Measurements from ENCODE around the gene P2RY12.
A peak's percentile ranks its signal among the peaks of the same experiment; 100 is the strongest.

The P2RY12 gene

DNA sequence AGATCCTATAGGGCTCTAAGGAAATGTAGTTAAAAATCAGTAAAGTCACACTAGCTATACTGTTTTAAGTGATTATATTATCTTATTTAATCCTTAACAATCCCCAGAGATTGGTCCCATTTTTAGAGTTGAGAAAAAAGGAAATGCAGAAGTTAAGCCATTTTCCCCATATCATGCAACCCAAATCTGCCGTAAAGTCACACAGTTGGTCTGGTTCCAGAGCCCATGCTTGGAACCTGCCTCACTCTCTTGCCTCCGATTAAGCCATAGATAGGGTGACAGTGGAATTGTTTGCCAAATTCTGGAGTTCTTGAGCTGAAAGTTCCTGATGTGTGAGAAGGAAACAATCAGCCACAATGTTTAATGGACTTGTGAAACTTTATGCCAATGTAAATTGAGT is 52.9 kb downstream of the P2RY12 start:
- no peak for DNase-seq

DNA sequence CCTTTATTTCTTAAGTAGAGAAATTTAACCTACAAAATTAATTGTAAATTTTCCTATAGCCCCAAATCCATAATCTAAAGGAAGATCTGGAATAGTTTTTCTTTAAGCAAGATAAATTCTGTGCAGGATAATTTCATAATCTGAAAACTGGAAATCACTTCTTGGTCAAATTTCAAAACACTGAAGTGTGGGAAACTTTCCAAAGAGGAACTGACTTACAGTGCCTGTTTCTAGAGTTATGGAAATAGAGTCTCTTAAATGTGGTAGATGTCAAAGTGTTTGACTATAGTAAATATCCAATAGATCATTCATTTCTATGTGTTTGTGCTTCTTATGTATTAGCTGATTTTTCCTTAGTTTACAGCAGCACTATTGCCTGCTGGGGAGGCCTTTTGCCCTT is 53.7 kb downstream of the P2RY12 start:
- DNase-seq = no peak

DNA sequence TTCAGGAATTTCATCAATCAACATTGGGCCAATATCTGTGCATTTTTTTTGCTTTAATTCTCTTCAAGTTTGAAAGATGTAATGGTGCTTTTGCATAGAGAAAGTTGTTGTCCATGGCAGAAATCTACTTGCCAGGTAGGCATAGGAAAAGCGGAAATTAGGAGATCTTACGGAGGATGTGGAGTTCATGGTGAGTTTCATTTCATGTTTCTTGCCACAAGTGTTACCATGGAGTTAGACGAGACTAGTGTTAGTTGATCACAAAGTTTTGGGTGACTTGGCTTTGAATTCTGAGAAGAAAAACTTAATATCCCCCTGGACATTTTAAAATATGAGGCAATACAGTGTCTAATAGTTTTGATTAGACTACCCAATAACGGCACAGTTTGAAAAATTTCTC is 54.2 kb downstream of the P2RY12 start:
- no peak for DNase-seq

DNA sequence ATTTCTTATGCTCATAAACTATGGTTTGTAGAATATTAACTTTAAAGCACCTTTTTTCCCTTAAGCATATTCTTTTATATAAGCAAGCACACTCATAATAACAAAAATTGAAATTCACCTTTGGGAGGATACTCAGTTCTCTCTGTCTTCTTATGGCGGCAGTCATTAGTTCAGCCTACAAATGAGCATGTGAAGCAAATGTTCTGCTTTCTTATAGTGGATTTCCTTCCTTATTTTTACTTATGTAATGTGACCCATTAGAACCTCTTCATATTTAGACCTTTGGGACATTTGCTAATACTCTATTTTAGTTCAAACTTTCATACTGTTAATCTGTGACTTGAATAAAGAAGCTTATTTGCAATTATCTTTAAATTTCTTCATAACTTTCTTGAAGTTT is 55.2 kb downstream of the P2RY12 start, which contains the start of gene P2RY13:
TSS of gene P2RY13 (minus strand) at position 187 of the 400 bp plus-strand sequence. CDS start at position 166, 21 bp downstream.
- DNase-seq = no peak

DNA sequence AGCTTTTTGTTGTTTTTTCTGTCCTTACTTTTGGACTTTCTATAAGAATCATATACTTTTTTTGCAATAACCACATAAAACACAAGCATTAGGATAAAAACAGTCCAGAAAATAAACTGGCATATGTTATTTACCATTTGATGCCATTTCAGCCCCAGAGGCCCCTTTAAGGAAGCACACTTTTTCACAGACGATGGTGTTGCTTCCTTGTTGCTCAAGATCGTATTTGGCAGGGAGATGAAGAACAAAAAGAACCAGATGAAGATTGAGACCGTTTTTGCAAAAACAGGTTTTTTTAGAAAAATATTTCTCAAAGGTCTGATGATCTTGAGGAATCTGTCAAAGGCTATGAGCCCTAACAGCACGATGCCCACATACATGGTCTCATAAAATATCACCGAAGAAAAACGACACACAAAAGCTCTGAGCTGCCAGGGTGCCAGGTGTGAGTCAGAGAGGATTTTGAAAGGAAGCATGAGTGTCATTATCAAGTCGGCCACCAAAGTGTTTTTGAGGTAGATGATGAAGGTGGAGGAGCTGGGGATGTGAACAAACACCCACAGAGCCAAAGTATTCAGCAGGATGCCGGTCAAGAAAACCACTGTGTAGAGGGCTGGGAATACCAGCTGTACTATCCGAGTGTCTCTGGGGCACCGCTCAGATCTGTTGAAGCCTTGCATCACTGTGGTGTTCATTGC is 56.1 kb downstream of the P2RY12 start:
- DNase-seq = no peak

DNA sequence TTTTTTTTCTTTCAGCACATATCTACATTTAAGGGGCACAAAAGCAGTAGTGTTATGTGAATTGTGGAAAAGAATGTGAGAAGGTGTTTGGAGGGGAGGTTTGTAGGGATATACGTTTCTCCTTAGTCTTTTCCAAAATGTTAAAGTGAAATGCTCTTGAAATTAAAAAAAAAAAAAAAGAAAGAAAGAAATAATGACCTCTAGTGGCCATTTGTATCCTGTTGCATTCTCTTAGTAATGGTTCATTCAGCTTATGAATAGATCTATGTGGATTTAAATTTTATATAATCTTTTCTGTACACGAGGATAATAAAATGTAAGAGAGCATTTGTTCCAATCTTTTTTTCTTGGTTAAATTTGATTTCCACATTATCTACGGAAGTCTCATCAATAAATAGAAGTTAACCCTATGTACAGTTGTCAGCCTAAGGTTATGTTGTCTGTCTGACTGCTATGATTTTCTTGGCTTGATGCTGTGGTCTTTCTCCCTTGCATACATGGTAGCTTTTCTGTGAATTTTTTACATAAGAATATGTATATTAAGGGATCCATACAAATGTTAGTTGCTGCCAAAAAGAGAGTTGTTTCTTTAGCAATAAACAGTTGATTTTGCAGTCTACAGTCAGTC is 56.9 kb downstream of the P2RY12 start:
- DNase-seq = peak in 1 of 2 experiments; percentile 59

DNA sequence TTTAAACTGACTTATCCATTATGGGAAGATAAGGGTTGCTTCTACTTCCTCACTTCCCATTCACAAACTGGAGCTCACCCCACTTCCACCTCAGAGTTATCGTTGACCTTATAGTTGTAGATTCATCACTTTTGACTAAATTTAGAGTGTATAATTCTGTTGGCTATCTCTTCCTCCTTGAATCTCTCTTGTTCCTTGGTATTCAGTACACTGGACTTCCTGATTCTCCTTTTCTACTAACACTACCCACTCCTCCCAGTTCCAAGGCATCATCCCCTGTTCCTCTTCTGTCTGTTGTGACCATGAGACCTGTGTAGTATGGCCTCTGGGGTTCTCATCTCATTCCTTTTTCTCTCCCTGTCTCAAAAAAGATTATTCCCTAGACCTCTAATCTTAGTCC is 62.0 kb downstream of the P2RY12 start:
- DNase-seq = no peak

DNA sequence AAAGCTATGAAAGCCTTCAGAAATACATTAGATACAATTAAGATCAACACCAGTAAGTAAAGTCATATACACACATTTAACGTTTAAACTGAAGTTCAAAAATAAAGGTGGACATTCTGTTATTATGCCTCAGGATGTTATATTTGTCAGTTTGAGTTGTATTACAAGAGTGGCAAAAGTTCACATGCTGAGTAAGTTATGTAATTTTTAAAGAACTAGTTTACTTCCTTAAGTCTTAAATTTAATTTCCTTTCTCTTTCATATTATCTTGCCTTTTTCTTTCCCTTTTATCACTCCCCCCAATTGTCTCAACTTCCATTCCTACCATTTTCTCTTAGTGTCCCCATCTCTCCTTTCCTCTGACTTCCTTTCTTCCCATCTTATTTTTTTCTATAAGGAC is 63.0 kb downstream of the P2RY12 start:
- no peak for DNase-seq

DNA sequence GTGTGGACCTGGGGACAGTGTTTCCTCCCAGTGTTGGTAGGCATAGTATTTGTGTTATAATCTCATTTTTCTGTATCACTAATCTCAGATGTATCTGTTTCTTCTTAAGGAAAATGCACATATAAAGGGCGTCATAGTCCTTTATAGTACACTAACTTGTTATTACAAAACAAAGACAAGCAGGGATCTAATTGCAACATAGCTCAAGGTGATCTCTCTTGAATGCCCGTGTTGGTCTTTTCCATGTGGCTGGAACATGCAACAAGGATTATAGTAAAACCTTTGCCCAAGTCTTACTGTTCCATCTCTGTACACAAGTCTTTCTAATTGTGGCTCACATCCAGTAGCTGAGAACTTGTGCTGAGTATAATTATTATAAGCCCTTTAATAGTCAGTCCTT is 64.4 kb downstream of the P2RY12 start:
- DNase-seq = no peak

DNA sequence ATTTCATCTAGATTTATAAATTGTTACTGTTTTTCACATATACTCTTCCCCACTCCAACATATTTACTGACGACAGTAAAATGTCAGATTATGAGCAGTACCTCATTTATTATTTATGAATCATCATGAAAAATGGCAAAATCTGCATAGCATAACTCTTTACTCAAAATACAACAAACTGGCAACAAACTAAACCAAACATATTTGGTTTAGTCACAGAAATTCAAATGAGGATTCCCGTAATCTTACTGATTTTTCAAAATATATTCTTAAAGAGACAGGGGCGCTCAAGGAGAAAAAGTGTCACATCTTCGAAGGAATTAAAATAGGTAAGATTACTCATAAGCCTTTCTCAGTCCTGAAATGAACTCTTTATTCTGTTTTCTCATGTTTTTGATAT is 64.9 kb downstream of the P2RY12 start:
- DNase-seq = no peak

DNA sequence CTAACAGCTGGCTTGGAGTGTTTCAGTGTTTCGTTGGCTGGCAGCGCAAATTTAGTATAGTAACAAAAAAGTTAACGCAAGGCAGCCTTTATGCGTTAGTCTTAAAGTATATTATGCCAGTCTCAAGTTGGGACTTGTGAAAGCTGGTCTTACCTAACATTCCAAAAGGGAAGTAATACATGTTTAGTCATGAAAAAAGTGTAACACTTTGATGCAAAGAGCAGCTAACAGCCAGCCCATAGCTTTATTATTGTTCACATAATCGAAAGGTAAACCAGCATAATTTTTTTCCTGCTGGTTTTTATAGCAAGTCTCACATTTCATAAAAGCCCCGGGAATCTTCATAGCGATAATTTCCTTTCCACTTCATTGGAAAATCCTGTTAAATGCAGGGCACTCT is 65.6 kb downstream of the P2RY12 start:
- no peak for DNase-seq

DNA sequence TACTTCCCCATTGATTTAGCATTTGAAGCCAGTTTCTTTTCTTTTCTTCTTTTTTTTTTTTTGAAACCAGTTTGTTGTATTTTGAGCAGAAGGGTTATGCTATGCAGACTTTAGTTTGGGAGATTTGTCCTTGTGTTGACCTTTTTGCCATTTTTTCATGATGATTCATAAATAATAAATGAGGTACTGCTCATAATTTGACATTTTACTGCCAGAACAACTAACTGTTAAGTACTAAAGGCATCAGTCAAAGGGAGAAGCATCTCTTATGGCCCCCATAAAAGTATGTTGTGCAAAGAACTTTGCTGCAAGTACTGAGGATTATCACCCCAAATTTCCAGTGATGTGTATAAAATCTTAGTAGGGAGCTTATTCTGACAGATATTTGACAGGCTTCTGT is 66.2 kb downstream of the P2RY12 start:
- DNase-seq = no peak

DNA sequence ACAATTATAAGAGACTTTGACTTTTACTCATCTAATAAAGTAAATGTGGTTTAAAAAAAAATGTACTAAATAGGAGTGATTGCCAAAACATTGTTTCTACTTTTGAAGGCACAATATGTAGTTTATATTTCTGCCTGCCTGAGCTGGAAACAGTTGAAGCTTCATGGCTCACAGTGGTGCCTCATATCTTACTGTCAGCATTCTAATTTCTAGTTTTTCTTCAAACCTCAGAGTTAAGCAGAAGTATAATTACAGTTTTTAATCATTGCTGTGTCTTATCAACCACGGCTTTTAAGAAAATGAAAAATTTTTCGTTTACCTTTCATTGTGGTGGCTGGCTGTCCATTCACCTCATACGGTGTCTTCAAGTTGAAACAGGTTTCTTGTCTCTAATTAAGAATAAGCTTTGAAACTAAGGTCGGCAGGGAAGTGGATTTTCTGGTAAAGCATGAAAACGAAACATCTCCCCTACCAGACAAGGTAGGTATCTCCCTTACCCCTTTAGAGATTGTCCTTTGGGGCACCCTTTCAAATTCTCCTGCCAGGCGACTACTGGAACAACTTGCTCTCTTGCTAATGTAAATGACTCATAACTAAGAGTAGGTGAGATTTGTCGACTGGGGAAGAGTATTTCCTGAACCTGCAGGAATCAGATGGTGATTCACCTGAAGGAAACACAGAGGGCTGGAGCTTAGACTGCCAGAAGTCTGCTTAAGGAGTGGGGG is 68.1 kb downstream of the P2RY12 start, which contains the start of gene GPR87:
TSS of gene GPR87 (minus strand) at position 554 of the 725 bp plus-strand sequence. CDS start 16,720 bp downstream, outside the sequence.
- DNase-seq = peak; percentile 36 to 66

DNA sequence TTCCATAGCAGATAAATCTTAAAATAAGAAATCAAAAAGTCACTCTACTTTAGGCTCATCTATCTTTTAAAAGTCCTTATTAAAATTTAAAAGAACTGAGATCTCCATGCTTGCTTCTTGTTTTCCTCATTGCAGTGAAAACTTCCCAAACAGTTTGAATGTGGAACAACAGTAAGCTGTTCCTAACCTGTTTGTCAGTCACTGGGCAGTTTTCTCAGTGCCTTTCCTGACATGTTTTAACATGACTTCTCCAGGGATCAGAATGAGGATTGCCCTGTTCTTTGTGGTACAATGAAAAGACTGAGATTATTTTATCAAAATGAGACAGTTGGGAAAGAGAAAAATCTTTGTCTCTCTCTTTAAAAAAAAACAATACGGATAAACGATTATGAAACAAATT is 68.7 kb downstream of the P2RY12 start:
- DNase-seq = peak in 1 of 2 experiments; percentile 16

DNA sequence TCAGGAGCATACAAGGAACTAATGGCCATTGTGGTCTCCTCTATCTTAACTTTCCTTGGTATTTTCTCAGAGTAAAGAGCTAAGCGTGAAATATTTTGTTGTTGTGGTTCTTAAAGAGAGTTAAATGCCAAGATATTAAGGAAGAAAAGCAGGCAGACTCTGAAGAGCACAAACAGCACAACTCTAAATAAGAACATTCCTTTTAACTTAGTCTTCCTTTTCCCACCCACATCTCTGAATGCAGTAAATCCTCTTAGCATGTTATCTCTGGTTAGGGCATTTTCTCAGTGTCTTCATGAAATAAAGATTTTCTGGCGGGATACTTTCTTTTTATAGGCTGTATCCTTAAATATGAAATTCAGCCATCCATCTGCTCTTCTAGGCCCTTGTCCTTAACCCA is 69.4 kb downstream of the P2RY12 start:
- DNase-seq = peak in 1 of 2 experiments; percentile 52

DNA sequence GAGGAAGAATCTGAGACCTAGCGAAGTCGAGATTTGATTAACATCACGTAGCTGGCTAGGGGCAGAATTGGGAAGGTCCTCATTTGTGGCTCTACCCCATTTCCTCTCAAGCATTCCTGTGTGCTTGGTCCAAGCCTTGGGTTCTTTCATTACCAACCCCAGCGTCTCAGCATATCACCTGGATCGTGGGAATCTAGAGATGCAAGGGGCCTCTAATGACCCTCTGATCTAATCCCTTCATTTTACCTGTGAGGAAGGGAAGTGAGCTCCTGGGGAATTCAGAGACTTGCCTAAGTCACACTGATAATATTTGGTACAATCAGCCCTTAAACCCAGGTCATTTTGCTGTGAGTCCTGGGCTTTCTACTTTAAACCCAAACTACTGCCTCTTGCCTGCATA is 70.0 kb downstream of the P2RY12 start:
- DNase-seq = no peak

DNA sequence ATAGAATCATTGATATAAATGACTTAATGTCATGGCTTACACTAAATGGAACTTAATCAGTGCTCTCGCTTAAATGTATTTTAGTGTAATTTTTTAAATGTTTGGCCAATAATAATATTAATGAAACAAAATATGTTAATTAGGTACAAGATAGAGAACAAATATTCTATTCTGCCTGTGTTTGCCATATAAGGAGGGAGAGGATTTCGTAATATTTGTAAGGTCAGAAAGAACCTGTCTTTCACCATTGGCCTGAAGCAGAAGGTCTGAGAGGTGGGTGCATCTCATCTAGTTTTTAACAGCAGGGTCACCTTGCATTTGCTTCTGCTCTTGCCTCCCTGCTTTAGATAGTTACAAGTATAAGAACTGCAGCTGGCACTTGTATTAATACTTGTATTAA is 70.4 kb downstream of the P2RY12 start:
- DNase-seq = no peak

DNA sequence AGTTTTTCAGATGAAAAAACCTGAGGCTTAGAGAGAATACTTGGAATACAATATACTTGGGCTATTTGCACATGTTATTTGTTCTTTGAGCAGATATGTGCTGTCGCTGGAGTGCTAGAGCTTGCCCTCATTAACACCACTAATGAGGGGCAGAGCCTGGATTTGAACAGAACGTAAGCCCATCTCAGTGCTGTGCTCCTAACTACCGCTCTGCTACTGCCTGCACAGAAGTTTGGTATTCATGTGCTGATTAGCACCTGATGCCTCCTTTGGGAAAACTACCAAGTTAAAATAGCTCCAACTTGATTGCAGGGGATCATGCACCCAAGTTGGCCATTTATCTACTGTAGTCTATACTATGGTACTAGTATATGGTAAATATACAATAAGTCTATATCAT is 71.6 kb downstream of the P2RY12 start:
- no peak for DNase-seq

DNA sequence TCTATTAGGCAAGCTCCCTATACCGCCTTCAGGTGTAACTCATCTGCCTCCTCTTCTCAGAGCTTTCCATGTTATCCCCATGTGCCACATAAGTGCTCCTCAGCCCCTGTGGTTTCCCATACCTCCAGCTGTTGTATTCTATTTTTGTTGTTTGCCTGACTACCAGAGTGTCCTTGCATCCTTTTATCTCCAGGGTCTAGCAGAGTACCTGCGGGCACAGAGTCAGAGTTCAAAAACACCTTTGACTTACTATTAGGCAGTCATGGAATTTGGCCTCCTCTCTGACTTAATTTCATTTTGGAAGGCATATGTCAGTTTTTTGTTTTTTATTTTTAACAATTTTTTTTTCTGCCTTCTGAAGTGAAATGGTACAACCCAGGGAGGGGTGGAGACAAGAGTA is 75.0 kb downstream of the P2RY12 start:
- no peak for DNase-seq

DNA sequence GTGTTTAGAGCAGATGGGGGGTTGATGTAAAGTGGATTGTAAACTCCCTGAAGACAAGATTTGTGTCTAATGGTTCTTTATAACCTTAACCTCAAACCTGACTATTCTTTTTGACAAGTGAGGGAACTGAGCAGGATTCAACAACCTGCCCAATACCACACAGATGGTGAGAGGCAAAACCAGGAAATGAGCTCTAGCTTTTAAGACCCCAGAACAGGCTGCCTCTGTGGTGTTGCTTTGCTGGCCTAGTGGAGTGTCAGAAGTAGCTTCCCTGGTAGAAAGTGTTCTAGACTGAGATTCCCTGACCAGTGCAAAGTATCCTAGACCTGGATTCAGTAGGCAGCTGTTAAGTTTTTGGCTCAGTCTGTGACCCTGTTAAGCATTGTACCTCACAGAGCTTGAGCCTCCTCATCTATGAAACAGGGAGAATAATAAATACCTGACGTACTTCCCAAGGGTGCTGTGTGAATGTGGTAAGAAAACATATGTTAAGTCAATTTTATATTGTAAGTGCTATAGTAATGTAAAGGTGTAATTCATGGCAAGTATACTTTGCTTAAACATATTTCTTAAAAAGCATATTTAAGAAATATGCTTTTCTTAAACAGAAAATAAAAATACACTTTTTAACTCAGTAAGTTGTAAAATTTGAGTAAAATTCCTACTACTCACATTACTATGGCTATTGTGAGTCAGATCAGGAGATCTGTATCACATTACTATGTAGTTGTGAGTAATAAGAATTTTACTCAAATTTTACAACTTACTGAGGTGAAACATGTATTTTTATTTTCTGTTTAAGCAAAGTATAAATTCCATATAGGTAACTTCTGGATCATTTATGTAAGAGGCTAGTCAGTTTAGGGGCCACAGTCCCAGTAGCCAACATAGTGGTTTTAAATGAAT is 76.7 kb downstream of the P2RY12 start:
- no peak for DNase-seq

DNA sequence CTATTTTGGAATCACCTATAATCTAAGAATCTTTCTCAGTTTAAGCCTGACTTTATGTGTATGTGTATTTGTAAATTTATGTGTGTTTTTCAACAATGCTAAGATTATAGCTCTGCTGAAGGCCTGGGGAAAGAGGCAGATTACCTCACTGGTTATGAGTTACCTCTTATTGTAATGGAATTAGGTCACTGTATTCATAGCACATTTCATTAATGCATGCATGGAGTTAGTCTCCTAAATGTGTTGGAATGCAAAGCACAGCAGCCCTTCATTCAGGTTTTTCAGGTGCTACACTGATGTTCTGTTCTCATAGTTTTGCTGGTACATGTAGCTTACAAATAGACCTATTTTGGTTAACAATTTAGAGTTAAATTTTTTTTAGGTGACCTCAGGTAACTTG is 77.4 kb downstream of the P2RY12 start:
- no peak for DNase-seq

DNA sequence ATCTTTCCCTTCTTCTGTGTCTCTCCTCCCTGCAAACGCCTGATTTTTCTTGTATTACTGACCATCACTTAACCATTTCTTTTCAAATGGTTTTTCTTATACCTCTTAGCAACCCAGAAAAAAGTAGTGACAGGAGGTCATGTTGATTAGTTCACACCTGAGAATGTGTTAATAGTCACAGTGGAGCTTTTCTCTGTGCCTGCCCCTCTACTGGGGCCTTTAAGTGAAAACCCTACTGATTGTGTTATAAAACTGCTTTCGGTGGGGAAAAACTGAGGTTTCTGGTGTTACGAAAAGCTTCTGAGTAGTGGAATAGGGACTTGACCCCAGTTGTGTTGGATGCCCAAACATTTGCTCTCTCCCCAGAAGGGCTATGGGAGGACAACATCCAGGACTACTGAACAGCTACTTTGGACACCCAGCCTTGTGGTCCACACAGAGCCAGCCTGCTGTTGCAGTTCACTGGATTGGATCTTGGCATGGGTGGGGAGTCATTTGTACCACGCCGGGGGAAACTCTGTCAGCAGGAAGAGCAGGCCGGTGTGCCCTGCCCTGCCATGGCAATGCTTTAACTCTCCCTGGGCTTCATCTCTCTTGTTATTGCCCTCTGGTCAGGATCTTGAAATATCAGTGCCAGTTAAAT is 78.3 kb downstream of the P2RY12 start:
- DNase-seq = no peak

All from SW 1271 (cell line).